WTC11 (cell line): ENCODE measurements around the gene BIVM. TPM values are rescaled to one million over a fixed set of nuclear protein-coding genes. Genes with fewer than 3 reads are reported as not detected.

Source experiments
- ATAC-seq: fragments of 200-7000 bp; cut with Tn5 transposase; 2 replicates; pipeline ENCODE4 v1.10.0; 2021; ENCODE audit warnings: mild to moderate bottlenecking, moderate library complexity
- CTCF ChIA-PET: fragments of 300-600 bp; sonication (Branson Sonifier 250); formaldehyde crosslinking; loops from one replicate; lab custom pipeline; 2021; ENCODE audit warnings: antibody characterized with exemption; lab: Charles Lee
- POLR2A ChIA-PET: fragments of 350-600 bp; sonication (Branson Sonifier 250); formaldehyde crosslinking; loops from one replicate; lab custom pipeline; 2021; ENCODE audit warnings: antibody characterized with exemption; lab: Charles Lee
- DNase-seq: peaks from one replicate; pipeline ENCODE4 v3.0.0; 2021; ENCODE audit warnings: low spot score
- H3K27ac Mint-ChIP-seq: 2 replicates; pipeline ENCODE4 v1.8.0; 2021; ENCODE audit warnings: mixed read lengths
- H3K27me3 Mint-ChIP-seq: 2 replicates; pipeline ENCODE4 v1.8.0; 2021; ENCODE audit warnings: low read depth, mild to moderate bottlenecking, moderate library complexity, mixed read lengths
- H3K36me3 Mint-ChIP-seq: 2 replicates; pipeline ENCODE4 v1.8.0; 2021; ENCODE audit warnings: mixed read lengths
- H3K4me1 Mint-ChIP-seq: 2 replicates; pipeline ENCODE4 v1.8.0; 2022; ENCODE audit warnings: mixed read lengths
- H3K4me3 Mint-ChIP-seq: 2 replicates; pipeline ENCODE4 v1.8.0; 2021; ENCODE audit warnings: mild to moderate bottlenecking, moderate library complexity, mixed read lengths
- H3K9me3 Mint-ChIP-seq: 2 replicates; pipeline ENCODE4 v1.8.0; 2021; ENCODE audit warnings: mixed read lengths
- ATF2 ChIP-seq: sonication (generic); formaldehyde crosslinking; IDR thresholded peaks from 2 replicates; pipeline ENCODE4 v1.8.1; 2022; ENCODE audit warnings: low read depth, missing genetic modification reagents, borderline replicate concordance
- GABPB1 ChIP-seq: sonication (generic); formaldehyde crosslinking; IDR thresholded peaks from 2 replicates; pipeline ENCODE4 v1.8.1; 2023; ENCODE audit warnings: mild to moderate bottlenecking, missing genetic modification reagents
- JUN ChIP-seq: sonication (generic); formaldehyde crosslinking; IDR thresholded peaks from 2 replicates; pipeline ENCODE4 v1.8.0; 2023; ENCODE audit warnings: mild to moderate bottlenecking, missing genetic modification reagents
- SP1 ChIP-seq: sonication (generic); formaldehyde crosslinking; conservative IDR thresholded peaks from 2 replicates; pipeline ENCODE4 v1.8.1; 2022; ENCODE audit warnings: missing genetic modification reagents
- ZNF232 ChIP-seq: sonication (generic); formaldehyde crosslinking; IDR thresholded peaks from 2 replicates; pipeline ENCODE4 v1.8.0; 2022; ENCODE audit warnings: mild to moderate bottlenecking, missing genetic modification reagents
- ZNF263 ChIP-seq: sonication (generic); formaldehyde crosslinking; IDR thresholded peaks from 2 replicates; pipeline ENCODE4 v1.8.1; 2022; ENCODE audit warnings: low read depth, mild to moderate bottlenecking, moderate library complexity, missing genetic modification reagents
- ZNF317 ChIP-seq: sonication (generic); formaldehyde crosslinking; IDR thresholded peaks from 2 replicates; pipeline ENCODE4 v1.8.1; 2023; ENCODE audit warnings: low read depth, mild to moderate bottlenecking, moderate library complexity, missing genetic modification reagents, borderline replicate concordance
- ZNF396 ChIP-seq: fragments of 250-450 bp; sonication (Bioruptor Pico); IDR thresholded peaks from 2 replicates; pipeline ENCODE4 v1.8.0; 2021; ENCODE audit warnings: mild to moderate bottlenecking, moderate library complexity, borderline replicate concordance
- ZNF416 ChIP-seq: fragments of 250-450 bp; sonication (Bioruptor Pico); IDR thresholded peaks from 2 replicates; pipeline ENCODE4 v1.9.0; 2021; ENCODE audit warnings: mild to moderate bottlenecking, inconsistent platforms
- ZNF423 ChIP-seq: fragments of 250-450 bp; sonication (Bioruptor Pico); IDR thresholded peaks from 2 replicates; pipeline ENCODE4 v2.1.2; 2022; ENCODE audit warnings: mild to moderate bottlenecking, moderate library complexity
- ZNF532 ChIP-seq: fragments of 250-450 bp; sonication (Bioruptor Pico); IDR thresholded peaks from 2 replicates; pipeline ENCODE4 v1.9.0; 2021; ENCODE audit warnings: mild to moderate bottlenecking, borderline replicate concordance
- total RNA-seq: library from RNA; stranded (reverse); gene quantifications from 3 replicates; pipeline ENCODE4 v1.2.3, GENCODE V29; 2021
- TF ChIP-seq, protein P1 (sequence below): fragments of 250-450 bp; sonication (Bioruptor Pico); IDR thresholded peaks from 2 replicates; pipeline ENCODE4 v1.9.0; 2021; ENCODE audit warnings: moderate library complexity, mild to moderate bottlenecking, inconsistent platforms, borderline replicate concordance
- TF ChIP-seq, protein P2 (sequence below): sonication (generic); formaldehyde crosslinking; IDR thresholded peaks from 2 replicates; pipeline ENCODE4 v1.8.1; 2023; ENCODE audit warnings: mild to moderate bottlenecking, missing genetic modification reagents, moderate library complexity
- TF ChIP-seq, protein P3 (sequence below): sonication (generic); formaldehyde crosslinking; IDR thresholded peaks from 2 replicates; pipeline ENCODE4 v1.8.0; 2022; ENCODE audit warnings: mild to moderate bottlenecking, missing genetic modification reagents
- TF ChIP-seq, protein P4 (sequence below): sonication (generic); formaldehyde crosslinking; IDR thresholded peaks from 2 replicates; pipeline ENCODE4 v1.8.0; 2023; ENCODE audit warnings: mild to moderate bottlenecking, missing genetic modification reagents
- TF ChIP-seq, protein P5 (sequence below): sonication (generic); formaldehyde crosslinking; conservative IDR thresholded peaks from 2 replicates; pipeline ENCODE4 v1.8.1; 2022; ENCODE audit warnings: mild to moderate bottlenecking, missing genetic modification reagents
- TF ChIP-seq, protein P6 (sequence below): sonication (generic); formaldehyde crosslinking; IDR thresholded peaks from 2 replicates; pipeline ENCODE4 v1.8.0; 2022; ENCODE audit warnings: mild to moderate bottlenecking, missing genetic modification reagents

BIVM gene
- total RNA-seq, 1 experiment from 2014 or later: 10.2 TPM

DNA sequence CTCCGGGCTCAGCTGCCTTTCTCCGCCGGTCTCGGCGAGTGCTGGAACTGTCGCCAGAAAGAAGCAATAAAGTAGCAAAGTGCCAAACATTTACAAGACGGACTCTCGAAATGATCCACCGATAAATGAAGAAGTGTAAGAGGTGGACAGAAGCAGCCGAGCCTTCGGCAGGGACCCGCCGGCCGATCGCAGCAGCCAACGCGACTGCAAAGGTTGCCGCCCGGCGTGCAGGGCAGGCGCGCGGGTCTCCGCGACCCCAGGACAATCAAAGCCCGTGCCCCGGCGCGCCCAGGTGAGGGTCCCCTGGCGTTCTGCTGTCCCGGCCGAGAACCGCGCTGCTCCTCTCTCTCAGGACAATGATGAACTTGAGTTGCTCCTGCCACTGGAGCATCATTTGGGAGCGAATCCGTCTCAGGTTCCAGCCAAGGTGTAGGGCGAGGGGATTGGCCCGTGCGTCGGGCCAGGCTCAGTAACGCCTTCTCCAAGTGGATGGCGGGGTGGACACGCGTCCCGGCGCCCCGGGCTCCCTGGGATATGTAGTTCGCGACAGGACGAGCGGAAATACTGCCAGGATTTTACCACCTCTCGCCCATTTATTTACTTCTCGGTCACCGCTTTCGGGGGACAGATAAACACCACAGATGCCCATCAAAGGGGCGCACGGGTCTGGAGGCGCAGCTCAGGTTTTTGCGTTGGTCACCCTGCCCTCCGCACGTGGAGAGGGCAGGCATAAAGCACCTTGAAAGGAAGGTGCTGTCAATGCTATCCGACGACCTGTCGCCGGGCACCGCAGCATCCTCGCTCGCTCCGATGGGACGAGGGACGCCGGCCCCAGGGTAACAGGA is at the start of gene BIVM, which contains the start of gene POGLUT2 (continued):
- TF ChIP-seq, protein P1, sequence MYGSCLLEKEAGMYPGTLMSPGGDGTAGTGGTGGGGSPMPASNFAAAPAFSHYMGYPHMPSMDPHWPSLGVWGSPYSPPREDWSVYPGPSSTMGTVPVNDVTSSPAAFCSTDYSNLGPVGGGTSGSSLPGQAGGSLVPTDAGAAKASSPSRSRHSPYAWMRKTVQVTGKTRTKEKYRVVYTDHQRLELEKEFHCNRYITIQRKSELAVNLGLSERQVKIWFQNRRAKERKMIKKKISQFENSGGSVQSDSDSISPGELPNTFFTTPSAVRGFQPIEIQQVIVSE: no peak
- TF ChIP-seq, protein P2, sequence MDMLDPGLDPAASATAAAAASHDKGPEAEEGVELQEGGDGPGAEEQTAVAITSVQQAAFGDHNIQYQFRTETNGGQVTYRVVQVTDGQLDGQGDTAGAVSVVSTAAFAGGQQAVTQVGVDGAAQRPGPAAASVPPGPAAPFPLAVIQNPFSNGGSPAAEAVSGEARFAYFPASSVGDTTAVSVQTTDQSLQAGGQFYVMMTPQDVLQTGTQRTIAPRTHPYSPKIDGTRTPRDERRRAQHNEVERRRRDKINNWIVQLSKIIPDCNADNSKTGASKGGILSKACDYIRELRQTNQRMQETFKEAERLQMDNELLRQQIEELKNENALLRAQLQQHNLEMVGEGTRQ: peak; percentile 81
- peak; percentile 48 for TF ChIP-seq SP1 (CRISPR knock-in tag)

- peaks cover 37% of the 10 kb centered on the region for H3K9me3 Mint-ChIP-seq
- no peaks in the 10 kb centered on the region for H3K4me1 Mint-ChIP-seq
- DNase-seq (no peak), ATAC-seq (no peak)
- TF ChIP-seq ZNF232: no peak
- CTCF ChIA-PET: no interaction called here
- POLR2A ChIA-PET: no interaction called here
- 0 out of 2 replicates have a peak, but pooled peaks cover 2% of the 10 kb centered on the region for H3K36me3 Mint-ChIP-seq
- H3K4me3 Mint-ChIP-seq: no peak overlapping the region
- no peak overlapping the region for H3K27ac Mint-ChIP-seq
- H3K27me3 Mint-ChIP-seq: peaks cover 7% of the 10 kb centered on the region
Observed at GRCh38 chr13:102751886-102752285, 47.0 kb upstream of the BIVM start.

- Mint-ChIP-seq H3K27me3 (no peaks in the 10 kb centered on the region; the same call in 1 of the 2 replicates), H3K4me1 (peaks cover 6% of the 10 kb centered on the region; the same call in 1 of the 2 replicates), H3K27ac (no peak overlapping the region), H3K36me3 (0 out of 2 replicates have a peak, but pooled peaks cover 2% of the 10 kb centered on the region), H3K4me3 (no peak overlapping the region), H3K9me3 (peaks cover 9% of the 10 kb centered on the region)
- ATAC-seq (no peak), DNase-seq (no peak)
- ChIA-PET CTCF (interaction anchor here (1.4 kb wide), 1 partner anchor 43 kb away, joined by 3 read pairs; no protein-coding TSS in a partner anchor), POLR2A (no interaction called here)
- TF ChIP-seq JUN (no peak), GABPB1 (CRISPR knock-in tag) (no peak), ATF2 (no peak), ZNF396 (CRISPR knock-in tag) (no peak), ZNF416 (CRISPR knock-in tag) (no peak), ZNF317 (no peak), ZNF423 (no peak), ZNF263 (CRISPR knock-in tag) (no peak), ZNF532 (no peak)
- TF ChIP-seq, protein P3, sequence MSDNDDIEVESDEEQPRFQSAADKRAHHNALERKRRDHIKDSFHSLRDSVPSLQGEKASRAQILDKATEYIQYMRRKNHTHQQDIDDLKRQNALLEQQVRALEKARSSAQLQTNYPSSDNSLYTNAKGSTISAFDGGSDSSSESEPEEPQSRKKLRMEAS (CRISPR knock-in tag): no peak
- TF ChIP-seq, protein P4, sequence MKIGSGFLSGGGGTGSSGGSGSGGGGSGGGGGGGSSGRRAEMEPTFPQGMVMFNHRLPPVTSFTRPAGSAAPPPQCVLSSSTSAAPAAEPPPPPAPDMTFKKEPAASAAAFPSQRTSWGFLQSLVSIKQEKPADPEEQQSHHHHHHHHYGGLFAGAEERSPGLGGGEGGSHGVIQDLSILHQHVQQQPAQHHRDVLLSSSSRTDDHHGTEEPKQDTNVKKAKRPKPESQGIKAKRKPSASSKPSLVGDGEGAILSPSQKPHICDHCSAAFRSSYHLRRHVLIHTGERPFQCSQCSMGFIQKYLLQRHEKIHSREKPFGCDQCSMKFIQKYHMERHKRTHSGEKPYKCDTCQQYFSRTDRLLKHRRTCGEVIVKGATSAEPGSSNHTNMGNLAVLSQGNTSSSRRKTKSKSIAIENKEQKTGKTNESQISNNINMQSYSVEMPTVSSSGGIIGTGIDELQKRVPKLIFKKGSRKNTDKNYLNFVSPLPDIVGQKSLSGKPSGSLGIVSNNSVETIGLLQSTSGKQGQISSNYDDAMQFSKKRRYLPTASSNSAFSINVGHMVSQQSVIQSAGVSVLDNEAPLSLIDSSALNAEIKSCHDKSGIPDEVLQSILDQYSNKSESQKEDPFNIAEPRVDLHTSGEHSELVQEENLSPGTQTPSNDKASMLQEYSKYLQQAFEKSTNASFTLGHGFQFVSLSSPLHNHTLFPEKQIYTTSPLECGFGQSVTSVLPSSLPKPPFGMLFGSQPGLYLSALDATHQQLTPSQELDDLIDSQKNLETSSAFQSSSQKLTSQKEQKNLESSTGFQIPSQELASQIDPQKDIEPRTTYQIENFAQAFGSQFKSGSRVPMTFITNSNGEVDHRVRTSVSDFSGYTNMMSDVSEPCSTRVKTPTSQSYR: no peak
- TF ChIP-seq, protein P5, sequence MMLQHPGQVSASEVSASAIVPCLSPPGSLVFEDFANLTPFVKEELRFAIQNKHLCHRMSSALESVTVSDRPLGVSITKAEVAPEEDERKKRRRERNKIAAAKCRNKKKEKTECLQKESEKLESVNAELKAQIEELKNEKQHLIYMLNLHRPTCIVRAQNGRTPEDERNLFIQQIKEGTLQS: no peak
- TF ChIP-seq, protein P6, sequence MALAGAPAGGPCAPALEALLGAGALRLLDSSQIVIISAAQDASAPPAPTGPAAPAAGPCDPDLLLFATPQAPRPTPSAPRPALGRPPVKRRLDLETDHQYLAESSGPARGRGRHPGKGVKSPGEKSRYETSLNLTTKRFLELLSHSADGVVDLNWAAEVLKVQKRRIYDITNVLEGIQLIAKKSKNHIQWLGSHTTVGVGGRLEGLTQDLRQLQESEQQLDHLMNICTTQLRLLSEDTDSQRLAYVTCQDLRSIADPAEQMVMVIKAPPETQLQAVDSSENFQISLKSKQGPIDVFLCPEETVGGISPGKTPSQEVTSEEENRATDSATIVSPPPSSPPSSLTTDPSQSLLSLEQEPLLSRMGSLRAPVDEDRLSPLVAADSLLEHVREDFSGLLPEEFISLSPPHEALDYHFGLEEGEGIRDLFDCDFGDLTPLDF (CRISPR knock-in tag): no peak
Observed at GRCh38 chr13:102757006-102757405, 41.9 kb upstream of the BIVM start.
